Keratinocyte (primary cell): ENCODE measurements around the gene IGF2BP2. TPM values are rescaled to one million over a fixed set of nuclear protein-coding genes. Genes with fewer than 3 reads are reported as not detected.

Experiments used
- DNase-seq: peaks from one replicate; pipeline ENCODE4 v3.0.0-alpha.2; 2011; ENCODE audit warnings: low read depth, missing footprints, low spot score
- FAIRE-seq: peaks from 2 replicates; lab custom pipeline; 2011; peaks lifted over from hg19 to GRCh38; lab: Jason Lieb, UNC
- H2AFZ ChIP-seq: 2 replicates; pipeline ENCODE4 v1.6.0; 2012; ENCODE audit warnings: low read length, control low read depth, inconsistent platforms; ENCODE audit not compliant: control insufficient read depth
- H3K27ac ChIP-seq: 2 replicates; pipeline ENCODE4 v1.5.1; 2011; ENCODE audit warnings: low read length; ENCODE audit not compliant: control insufficient read depth, insufficient read depth
- H3K27me3 ChIP-seq: 3 replicates; pipeline ENCODE4 v1.6.0; 2011; ENCODE audit warnings: low read length; ENCODE audit not compliant: control insufficient read depth, insufficient read depth; ENCODE audit errors: extremely low read depth
- H3K36me3 ChIP-seq, 2 experiments: 2 replicates in 1 of 2; 3 replicates in 1 of 2; pipeline ENCODE4 v1.5.1; 2011; ENCODE audit warnings: low read length in 2 of 2, mild to moderate bottlenecking in 1 of 2; ENCODE audit not compliant: control insufficient read depth in 2 of 2, insufficient read depth in 2 of 2; ENCODE audit errors: extremely low read depth in 1 of 2
- H3K4me1 ChIP-seq: 3 replicates; pipeline ENCODE4 v1.5.1; 2011; ENCODE audit warnings: low read length; ENCODE audit not compliant: control insufficient read depth, insufficient read depth; ENCODE audit errors: extremely low read depth
- H3K4me2 ChIP-seq: 3 replicates; pipeline ENCODE4 v1.6.0; 2011; ENCODE audit warnings: low read depth, low read length; ENCODE audit not compliant: control insufficient read depth, insufficient read depth; ENCODE audit errors: extremely low read depth
- H3K4me3 ChIP-seq, 3 experiments: fragments of 200-600 bp in 1 of 3; sonication (generic) in 1 of 3; 2 replicates in 2 of 3; 3 replicates in 1 of 3; pipeline ENCODE4 v1.5.1; 2011 to 2016; ENCODE audit warnings: low read length in 3 of 3, mild to moderate bottlenecking in 3 of 3, control low read depth in 2 of 3, inconsistent platforms in 1 of 3, low read depth in 1 of 3, mixed read lengths in 1 of 3, mixed run types in 1 of 3, moderate library complexity in 1 of 3; ENCODE audit not compliant: control insufficient read depth in 2 of 3, insufficient read depth in 2 of 3; ENCODE audit errors: extremely low read depth in 1 of 3
- H3K79me2 ChIP-seq: 2 replicates; pipeline ENCODE4 v1.6.0; 2012; ENCODE audit warnings: low read length; ENCODE audit not compliant: control insufficient read depth, insufficient read depth
- H3K9ac ChIP-seq: 3 replicates; pipeline ENCODE4 v1.6.0; 2011; ENCODE audit warnings: low read length; ENCODE audit not compliant: control insufficient read depth, insufficient read depth; ENCODE audit errors: extremely low read depth
- H3K9me1 ChIP-seq: 3 replicates; pipeline ENCODE4 v1.6.0; 2011; ENCODE audit warnings: low read length; ENCODE audit not compliant: control insufficient read depth, insufficient read depth; ENCODE audit errors: extremely low read depth
- H3K9me3 ChIP-seq: 2 replicates; pipeline ENCODE4 v1.5.1; 2012; ENCODE audit warnings: low read depth, low read length; ENCODE audit not compliant: control insufficient read depth
- H4K20me1 ChIP-seq: 3 replicates; pipeline ENCODE4 v1.6.0; 2011; ENCODE audit warnings: low read length; ENCODE audit not compliant: control insufficient read depth, insufficient read depth; ENCODE audit errors: extremely low read depth
- CTCF ChIP-seq, 3 experiments: IDR thresholded peaks in 1 of 3; conservative IDR thresholded peaks in 1 of 3; optimal IDR thresholded peaks in 1 of 3; 2 replicates in 2 of 3; 3 replicates in 1 of 3; pipeline versions ENCODE3 to v1.5.1; 2011; ENCODE audit warnings: low read length in 3 of 3, mild to moderate bottlenecking in 3 of 3, moderate library complexity in 2 of 3, control low read depth in 1 of 3, inconsistent platforms in 1 of 3; ENCODE audit not compliant: insufficient read depth in 2 of 3; ENCODE audit errors: extremely low read depth in 1 of 3
- EZH2 ChIP-seq: IDR thresholded peaks from one replicate; pipeline ENCODE4 v1.6.1; 2012; ENCODE audit warnings: inconsistent platforms, mild to moderate bottlenecking, low read length, moderate library complexity
- dilution Hi-C: fragments of 300-500 bp; cut with MboI; formaldehyde crosslinking; loops from one replicate; pipeline ENCODE4 v1.7.0; 2020; ENCODE audit warnings: low sequenced_read_pairs; ENCODE audit not compliant: extremely low pct_ligation_motif_present
- polyA plus RNA-seq, 5 experiments: library from polyadenylated mRNA; depleted of rRNA in 3 of 5; stranded (reverse) in 3 of 5; stranded (forward) in 1 of 5; unstranded in 1 of 5; fragments of >200 nt; gene quantifications; 1 replicate in 1 of 5; 2 replicates in 3 of 5; 3 replicates in 1 of 5; pipeline versions ENCODE4 v1.2.1 to v1.2.3, GENCODE V29; 2011 to 2012; ENCODE audit warnings: missing spikeins in 2 of 5, low read depth in 1 of 5, low replicate concordance in 1 of 5

IGF2BP2 gene
- polyA plus RNA-seq, 1 donor (not counting 4 experiments of a cell fraction or from before 2014, with no cell fraction given) = 21.2 TPM

- H3K9me1 ChIP-seq = no peaks in the 10 kb centered on the region
- dilution Hi-C loops = no loop called here
- peak overlapping the region; percentile 17 for H3K4me2 ChIP-seq
- H3K27ac ChIP-seq = peak overlapping the region; percentile 88
- no peaks in the 10 kb centered on the region for H3K9me3 ChIP-seq
- TF ChIP-seq EZH2 (no peak), CTCF (optimal IDR thresholded peaks at IDR 0.05 in 1 of 3, IDR thresholded peaks at IDR 0.05 in 1 of 3, conservative IDR thresholded peaks at IDR 0.05 in 1 of 3; ENCODE audit: extremely low read depth in 1 of 3, insufficient read depth in 2 of 3, low read length in 3 of 3) (no peak)
- H3K4me3 ChIP-seq = no peak overlapping the region
- peak overlapping the region; percentile 46 for H3K9ac ChIP-seq
- no peaks in the 10 kb centered on the region for H3K79me2 ChIP-seq
- FAIRE-seq (no peak), DNase-seq (no peak)
- peaks cover 36 to 61% of the 10 kb centered on the region in 2 experiments for H3K36me3 ChIP-seq
- H3K4me1 ChIP-seq = peaks cover 53% of the 10 kb centered on the region
- H3K27me3 ChIP-seq = no peaks in the 10 kb centered on the region
- no peak overlapping the region for H2AFZ ChIP-seq
- no peaks in the 10 kb centered on the region for H4K20me1 ChIP-seq
These were observed 169.2 kb downstream of the IGF2BP2 start for GRCh38 chr3:185655426-185656320.

GRCh38 chr3:185654758-185655145, 170.1 kb downstream of the IGF2BP2 start:
- TF ChIP-seq EZH2 = no peak
- TF ChIP-seq CTCF (optimal IDR thresholded peaks at IDR 0.05 in 1 of 3, IDR thresholded peaks at IDR 0.05 in 1 of 3, conservative IDR thresholded peaks at IDR 0.05 in 1 of 3; ENCODE audit: extremely low read depth in 1 of 3, insufficient read depth in 2 of 3, low read length in 3 of 3) = no peak
- no peak for FAIRE-seq
- no peaks in the 10 kb centered on the region for H3K79me2 ChIP-seq
- H3K27ac ChIP-seq = no peak overlapping the region
- H3K9me3 ChIP-seq = no peaks in the 10 kb centered on the region
- no peak overlapping the region for H3K4me2 ChIP-seq
- no peak overlapping the region for H2AFZ ChIP-seq
- H3K36me3 ChIP-seq = peaks cover 31 to 66% of the 10 kb centered on the region in 2 experiments
- dilution Hi-C loops = no loop called here
- DNase-seq = no peak
- peaks cover 44% of the 10 kb centered on the region for H3K4me1 ChIP-seq
- H3K9ac ChIP-seq = no peak overlapping the region
- H4K20me1 ChIP-seq = no peaks in the 10 kb centered on the region
- H3K9me1 ChIP-seq = no peaks in the 10 kb centered on the region
- H3K4me3 ChIP-seq = no peak overlapping the region
- H3K27me3 ChIP-seq = no peaks in the 10 kb centered on the region
